ENCODE measurements around the gene ATP2A2.

- TF ChIP-seq, protein P1, sequence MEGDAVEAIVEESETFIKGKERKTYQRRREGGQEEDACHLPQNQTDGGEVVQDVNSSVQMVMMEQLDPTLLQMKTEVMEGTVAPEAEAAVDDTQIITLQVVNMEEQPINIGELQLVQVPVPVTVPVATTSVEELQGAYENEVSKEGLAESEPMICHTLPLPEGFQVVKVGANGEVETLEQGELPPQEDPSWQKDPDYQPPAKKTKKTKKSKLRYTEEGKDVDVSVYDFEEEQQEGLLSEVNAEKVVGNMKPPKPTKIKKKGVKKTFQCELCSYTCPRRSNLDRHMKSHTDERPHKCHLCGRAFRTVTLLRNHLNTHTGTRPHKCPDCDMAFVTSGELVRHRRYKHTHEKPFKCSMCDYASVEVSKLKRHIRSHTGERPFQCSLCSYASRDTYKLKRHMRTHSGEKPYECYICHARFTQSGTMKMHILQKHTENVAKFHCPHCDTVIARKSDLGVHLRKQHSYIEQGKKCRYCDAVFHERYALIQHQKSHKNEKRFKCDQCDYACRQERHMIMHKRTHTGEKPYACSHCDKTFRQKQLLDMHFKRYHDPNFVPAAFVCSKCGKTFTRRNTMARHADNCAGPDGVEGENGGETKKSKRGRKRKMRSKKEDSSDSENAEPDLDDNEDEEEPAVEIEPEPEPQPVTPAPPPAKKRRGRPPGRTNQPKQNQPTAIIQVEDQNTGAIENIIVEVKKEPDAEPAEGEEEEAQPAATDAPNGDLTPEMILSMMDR (IDR thresholded peaks at IDR 0.05), result no peak
- no peak for TF ChIP-seq POLR2A (IDR thresholded peaks at IDR 0.05)
Measured at GRCh38 chr12:110370732-110371231, 89.7 kb downstream of the ATP2A2 start.
